Bronchial epithelial cell (primary cell): Measurements from ENCODE around the gene FAHD2B. TPM values are rescaled to one million over a fixed set of nuclear protein-coding genes. Genes with fewer than 3 reads are reported as not detected.
"Not testable (repeated sequence)": the region's sequence is repeated elsewhere in the genome, so short reads cannot be mapped to it uniquely, and the experiment has no call there.

ENCODE experiments used
- DNase-seq: peaks from one replicate; pipeline ENCODE4 v3.0.0-alpha.2; 2010; ENCODE audit warnings: low read depth
- FAIRE-seq: peaks from 2 replicates; lab custom pipeline; 2011; peaks lifted over from hg19 to GRCh38; lab: Jason Lieb, UNC
- H3K27me3 ChIP-seq: 2 replicates; pipeline ENCODE4 v1.5.1; 2011; ENCODE audit warnings: low read length; ENCODE audit not compliant: control insufficient read depth, insufficient read depth
- H3K36me3 ChIP-seq: 2 replicates; pipeline ENCODE4 v1.5.1; 2011; ENCODE audit warnings: low read length; ENCODE audit not compliant: control insufficient read depth, insufficient read depth
- H3K4me3 ChIP-seq: 2 replicates; pipeline ENCODE4 v1.5.1; 2011; ENCODE audit warnings: mild to moderate bottlenecking, low read depth, low read length, control low read depth
- total RNA-seq: library from RNA; depleted of rRNA; stranded (reverse); fragments of >200 nt; gene quantifications from 2 replicates; pipeline ENCODE4 v1.2.1, GENCODE V29; 2014
- TF ChIP-seq, protein P1 (sequence below): IDR thresholded peaks from 2 replicates; pipeline ENCODE4 v1.5.1; 2011; ENCODE audit warnings: mild to moderate bottlenecking, moderate library complexity, low read length, control low read depth, inconsistent platforms; ENCODE audit not compliant: insufficient read depth, severe bottlenecking

FAHD2B gene
- total RNA-seq, 1 donor from 2014 or later = 13.4 TPM

DNA sequence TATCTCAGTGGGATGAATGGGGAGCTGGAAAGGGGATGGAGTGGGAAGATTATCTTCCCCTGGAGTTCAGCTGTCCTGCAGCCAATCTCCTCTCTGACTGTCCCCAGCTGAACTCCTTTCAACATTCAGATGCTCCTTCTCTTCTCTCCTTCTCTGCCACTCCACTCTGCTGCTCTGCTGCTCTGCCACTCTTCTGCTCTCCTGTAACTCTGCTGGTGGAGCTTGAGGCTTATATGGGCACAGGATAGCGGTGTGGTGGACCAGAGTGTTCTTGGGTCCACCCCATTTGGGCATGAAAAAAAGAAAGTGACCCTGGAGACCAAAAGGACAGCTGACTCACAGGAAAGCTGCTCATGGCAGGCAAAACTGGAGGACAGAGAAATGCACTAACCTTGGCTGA, 26.6 kb downstream of the FAHD2B start:
- TF ChIP-seq, protein P1, sequence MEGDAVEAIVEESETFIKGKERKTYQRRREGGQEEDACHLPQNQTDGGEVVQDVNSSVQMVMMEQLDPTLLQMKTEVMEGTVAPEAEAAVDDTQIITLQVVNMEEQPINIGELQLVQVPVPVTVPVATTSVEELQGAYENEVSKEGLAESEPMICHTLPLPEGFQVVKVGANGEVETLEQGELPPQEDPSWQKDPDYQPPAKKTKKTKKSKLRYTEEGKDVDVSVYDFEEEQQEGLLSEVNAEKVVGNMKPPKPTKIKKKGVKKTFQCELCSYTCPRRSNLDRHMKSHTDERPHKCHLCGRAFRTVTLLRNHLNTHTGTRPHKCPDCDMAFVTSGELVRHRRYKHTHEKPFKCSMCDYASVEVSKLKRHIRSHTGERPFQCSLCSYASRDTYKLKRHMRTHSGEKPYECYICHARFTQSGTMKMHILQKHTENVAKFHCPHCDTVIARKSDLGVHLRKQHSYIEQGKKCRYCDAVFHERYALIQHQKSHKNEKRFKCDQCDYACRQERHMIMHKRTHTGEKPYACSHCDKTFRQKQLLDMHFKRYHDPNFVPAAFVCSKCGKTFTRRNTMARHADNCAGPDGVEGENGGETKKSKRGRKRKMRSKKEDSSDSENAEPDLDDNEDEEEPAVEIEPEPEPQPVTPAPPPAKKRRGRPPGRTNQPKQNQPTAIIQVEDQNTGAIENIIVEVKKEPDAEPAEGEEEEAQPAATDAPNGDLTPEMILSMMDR = no peak
- FAIRE-seq = no peak
- Histone ChIP-seq H3K27me3 (no peaks in the 10 kb centered on the region), H3K36me3 (no peaks in the 10 kb centered on the region), H3K4me3 (no peak overlapping the region)
- DNase-seq = no peak

DNA sequence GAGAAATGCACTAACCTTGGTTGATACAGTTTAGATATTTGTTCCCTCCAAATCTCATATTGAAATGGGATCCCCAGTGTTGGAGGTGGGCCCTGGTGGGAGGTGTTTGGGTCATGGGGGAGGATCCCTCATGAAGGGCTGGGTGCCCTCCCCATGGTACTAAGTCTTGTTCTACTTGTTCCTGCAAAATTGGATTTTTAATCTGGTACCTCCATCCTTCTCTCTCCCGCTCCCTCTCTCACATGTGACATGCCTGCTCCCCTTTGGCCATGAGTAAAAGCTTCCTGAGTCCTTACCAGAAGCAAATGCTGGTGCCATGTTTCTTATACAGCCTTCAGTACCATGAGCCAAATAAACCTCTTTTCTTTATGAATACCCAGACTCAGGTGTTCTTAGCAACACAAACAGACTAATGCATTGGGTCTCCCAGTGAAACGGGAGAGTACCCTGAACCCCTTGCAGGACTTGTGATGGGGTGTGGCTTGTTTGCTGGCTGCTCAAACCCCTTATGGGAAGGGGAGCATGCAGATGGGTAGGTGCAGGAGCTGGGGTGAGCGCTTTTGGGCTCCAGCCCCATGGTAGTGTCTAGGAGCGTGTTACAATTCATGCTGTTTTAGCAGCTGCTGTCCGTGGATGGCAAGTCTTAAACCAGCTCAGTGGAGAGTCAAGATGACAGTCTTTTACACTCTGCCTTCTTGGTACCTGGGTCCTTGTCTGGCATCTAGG, 27.2 kb downstream of the FAHD2B start:
- TF ChIP-seq, protein P1 = no peak
- H3K27me3 ChIP-seq = no peaks in the 10 kb centered on the region
- H3K4me3 ChIP-seq = no peak overlapping the region
- no peaks in the 10 kb centered on the region for H3K36me3 ChIP-seq
- DNase-seq (no peak), FAIRE-seq (no peak)

DNA sequence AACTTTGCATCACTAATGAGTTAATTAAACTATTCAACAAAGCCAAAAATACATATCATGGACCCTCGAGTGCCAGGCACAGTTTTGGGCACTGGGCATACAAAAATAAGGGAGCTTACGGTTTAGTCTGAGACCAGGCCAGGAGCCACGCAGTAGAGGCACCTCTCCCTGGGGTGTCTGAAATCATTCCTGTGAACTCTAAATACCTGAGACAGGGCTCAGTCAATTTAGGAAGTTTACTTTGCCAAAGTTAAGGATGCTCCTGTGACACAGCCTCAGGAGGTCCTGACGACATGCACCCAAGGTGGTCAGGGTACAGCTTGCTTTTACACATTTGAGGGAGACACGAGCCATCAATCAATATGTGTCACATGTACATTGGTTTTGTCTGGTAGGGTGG, 28.7 kb downstream of the FAHD2B start:
- not testable (repeated sequence) for H3K27me3 ChIP-seq, H3K36me3 ChIP-seq, FAIRE-seq, DNase-seq, H3K4me3 ChIP-seq

DNA sequence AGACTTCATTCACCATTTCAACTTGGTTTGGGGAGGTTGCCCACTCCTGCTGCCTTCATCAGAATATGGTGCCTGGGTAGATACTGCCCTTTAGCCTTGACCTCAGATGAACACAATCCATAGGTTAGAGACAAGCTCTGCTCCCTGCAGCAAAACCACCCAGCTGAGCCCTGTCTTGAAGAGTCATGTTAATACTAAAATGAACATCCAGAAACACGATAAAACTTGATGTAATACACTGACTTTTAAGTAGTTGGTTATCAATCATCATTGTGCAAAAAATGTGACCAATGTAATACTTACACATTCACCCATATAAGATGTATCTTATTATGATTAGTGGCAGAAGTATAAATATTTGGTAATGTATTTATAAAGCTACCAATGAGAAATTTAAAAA, 32.7 kb downstream of the FAHD2B start:
- not testable (repeated sequence) for DNase-seq, H3K4me3 ChIP-seq, H3K36me3 ChIP-seq, H3K27me3 ChIP-seq, FAIRE-seq

DNA sequence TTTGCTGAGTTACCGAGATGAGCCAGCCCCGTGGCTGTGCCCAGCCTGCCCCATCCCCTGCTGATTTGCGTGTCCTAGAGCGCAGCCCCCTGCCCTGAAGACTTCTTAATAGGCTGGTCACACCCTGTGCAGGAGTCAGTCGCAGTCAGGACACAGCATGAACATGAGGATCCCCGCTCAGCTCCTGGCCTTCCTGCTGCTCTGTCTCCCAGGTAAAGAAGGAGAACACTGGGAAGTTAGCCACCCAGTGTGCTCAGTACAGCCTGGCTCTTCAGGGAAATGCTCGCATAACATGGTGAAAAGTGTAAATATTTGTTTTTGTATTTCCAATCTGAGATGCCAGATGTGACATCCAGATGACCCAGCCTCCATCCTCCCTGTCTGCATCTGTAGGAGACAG, 34.9 kb downstream of the FAHD2B start:
- not testable (repeated sequence) for FAIRE-seq, DNase-seq, H3K36me3 ChIP-seq, H3K4me3 ChIP-seq, H3K27me3 ChIP-seq

DNA sequence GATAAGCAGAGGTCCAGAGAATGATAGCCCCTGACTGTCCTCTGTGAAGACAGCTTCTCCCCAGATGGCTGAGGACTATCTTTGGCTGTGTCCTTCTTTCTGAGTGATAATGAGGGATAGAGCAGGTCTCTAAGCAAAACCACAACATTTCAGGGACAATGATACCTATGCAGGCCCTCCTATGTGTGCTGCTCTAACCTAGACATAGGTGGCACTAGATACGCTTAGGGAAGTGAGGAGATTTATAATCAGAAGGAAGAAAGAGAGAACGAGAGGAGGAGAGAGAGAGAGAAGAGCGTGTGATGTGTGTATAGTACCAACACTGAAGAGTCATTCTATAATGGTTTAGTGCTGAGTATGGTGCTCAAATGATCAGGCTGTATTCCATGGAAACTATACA, 38.5 kb downstream of the FAHD2B start:
- DNase-seq, H3K4me3 ChIP-seq, FAIRE-seq, H3K36me3 ChIP-seq, H3K27me3 ChIP-seq: not testable (repeated sequence)

DNA sequence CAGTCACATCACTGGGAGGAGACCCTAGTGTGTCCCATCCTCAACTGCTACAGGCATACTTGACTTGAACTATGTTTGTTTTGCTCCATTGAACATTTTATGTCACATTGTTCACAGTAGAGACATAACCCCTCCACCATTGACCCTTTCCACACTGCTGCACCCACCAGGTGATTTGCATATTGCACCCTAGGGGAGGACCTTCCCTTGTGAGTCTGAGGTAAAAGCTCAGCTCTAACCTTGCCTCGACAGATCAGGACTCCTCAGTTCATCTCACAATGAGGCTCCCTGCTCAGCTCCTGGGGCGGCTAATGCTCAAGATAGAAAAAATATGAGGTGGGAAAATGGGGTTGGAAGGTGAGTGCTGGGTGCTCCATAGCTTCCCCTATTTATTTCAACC, 44.6 kb downstream of the FAHD2B start:
- DNase-seq, H3K27me3 ChIP-seq: not testable (repeated sequence)

DNA sequence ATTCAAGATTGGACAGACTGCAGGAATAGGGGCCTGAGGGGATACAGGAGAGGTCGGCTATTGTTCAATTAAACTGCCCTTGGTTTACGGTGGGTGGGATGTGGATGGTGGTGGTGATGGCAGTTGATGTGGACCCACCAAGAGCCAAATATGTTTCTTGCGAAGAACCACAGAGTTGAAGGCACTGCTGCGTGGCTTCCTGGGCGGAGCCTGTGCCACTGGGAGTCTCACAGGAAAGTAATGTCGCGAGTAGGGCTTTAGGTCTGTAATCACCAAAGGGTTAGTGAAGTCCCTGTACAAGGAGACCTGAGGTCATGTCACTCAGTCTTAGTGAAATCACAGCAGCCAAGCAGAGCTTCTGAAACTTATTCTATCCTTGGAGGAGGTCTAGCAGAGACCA, 46.2 kb downstream of the FAHD2B start:
- DNase-seq, FAIRE-seq, H3K27me3 ChIP-seq, H3K36me3 ChIP-seq, H3K4me3 ChIP-seq: not testable (repeated sequence)

More for the DNA sequence above, 44.6 kb downstream of the FAHD2B start:
- FAIRE-seq, H3K4me3 ChIP-seq, H3K36me3 ChIP-seq: not testable (repeated sequence)

DNA sequence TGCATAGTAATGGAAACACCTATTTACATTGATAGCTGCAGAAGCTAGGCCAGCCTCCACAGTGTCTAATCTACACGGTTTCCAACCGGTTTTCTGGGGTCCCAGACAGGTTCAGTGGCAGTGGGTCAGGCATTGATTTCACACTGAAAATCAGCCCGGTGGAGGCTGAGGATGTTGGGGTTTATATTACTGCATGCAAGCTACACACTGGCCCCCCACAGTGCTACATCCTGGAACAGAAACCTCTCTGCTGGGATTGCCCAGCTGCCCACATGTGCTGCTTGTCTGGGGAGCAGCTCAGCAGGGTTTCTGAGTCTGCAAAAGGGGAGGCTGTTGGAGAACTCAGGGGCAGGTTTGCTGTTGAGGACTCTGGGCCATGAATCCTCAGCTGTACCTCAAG, 48.0 kb downstream of the FAHD2B start:
- FAIRE-seq, H3K4me3 ChIP-seq, H3K36me3 ChIP-seq, H3K27me3 ChIP-seq, DNase-seq: not testable (repeated sequence)

DNA sequence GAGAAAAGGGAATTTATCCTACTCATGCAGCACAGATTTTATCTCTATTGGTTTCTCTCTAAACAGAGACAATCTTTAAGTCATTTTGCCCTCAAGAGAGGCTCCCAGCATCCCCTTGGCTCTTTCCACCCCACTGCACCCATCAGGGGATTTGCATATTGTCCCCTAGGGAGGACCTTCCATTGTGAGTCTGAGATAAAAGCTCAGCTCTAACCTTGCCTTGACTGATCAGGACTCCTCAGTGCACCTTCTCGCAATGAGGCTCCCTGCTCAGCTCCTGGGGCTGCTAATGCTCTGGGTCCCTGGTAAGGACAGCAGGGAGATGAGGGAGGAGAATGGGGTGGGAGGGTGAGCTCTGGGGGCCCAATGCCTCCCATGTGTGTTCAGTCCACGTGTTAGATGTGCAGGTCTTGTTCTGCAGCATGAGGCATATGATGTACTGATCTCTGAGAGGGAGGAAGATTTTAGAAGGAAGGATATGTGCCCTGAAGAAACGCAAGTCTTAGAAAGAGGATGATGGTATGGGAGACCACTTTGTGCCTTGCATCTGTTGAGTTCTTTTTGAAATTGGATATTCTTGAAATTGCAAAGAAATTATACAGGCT, 48.7 kb downstream of the FAHD2B start:
- DNase-seq, H3K36me3 ChIP-seq, FAIRE-seq, H3K4me3 ChIP-seq, H3K27me3 ChIP-seq: not testable (repeated sequence)
